HG03460 (cell line): ENCODE data around the gene KRTAP5-1.

Source experiments
- ATAC-seq: cut with Tn5 transposase; IDR thresholded peaks from one replicate; pipeline ENCODE4 v1.9.1; 2021; ENCODE audit not compliant: unreplicated experiment

Gene KRTAP5-1

DNA sequence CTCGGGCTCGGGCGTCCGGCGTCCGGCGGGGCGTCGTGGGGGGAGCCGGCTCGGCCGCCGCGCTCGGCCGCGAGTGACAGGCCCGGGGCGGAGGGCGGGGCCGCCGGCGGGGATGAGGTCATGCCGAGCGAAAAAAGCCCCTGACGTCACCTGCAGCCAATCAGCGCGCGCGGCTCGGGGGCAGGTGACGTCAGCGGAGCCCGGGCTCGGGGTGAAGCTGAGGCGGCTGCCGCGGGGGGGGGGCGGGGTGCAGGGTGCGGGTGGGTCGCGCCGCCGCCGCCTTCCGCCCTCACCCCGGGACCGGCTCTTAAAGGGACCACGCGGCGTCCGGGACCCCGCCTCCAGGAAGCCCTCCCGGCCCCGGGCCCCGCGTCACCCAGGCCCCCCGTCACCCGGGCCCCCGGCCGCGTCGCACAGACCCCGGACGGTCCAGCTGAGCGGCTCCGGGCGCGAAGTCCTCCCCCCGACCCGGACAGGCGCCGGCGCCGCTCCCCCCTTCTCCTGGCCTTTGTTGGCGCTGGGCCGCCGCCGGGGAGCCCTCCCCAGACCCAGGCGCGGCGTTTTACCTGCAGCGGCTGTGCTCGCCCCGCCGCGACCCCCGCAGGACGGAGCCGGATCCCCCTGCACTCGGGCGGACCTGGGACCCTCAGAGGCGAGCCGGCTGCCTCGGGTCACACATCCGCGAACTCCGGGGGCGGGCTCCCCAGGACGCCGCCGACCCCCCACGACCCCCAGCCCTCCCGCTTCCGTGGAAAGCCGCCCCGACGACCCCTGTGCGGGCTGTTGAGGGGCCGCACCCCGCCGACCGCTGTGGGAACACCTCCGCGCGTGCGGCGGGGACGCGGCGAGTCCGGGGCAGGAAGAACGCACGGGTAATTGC, 12.6 kb downstream of the KRTAP5-1 start, which contains the start of gene DUSP8:
TSS of gene DUSP8 (minus strand) at position 75 of the 880 bp plus-strand sequence. CDS start 6,445 bp downstream, outside the sequence.
- peak; percentile 49 for ATAC-seq

DNA sequence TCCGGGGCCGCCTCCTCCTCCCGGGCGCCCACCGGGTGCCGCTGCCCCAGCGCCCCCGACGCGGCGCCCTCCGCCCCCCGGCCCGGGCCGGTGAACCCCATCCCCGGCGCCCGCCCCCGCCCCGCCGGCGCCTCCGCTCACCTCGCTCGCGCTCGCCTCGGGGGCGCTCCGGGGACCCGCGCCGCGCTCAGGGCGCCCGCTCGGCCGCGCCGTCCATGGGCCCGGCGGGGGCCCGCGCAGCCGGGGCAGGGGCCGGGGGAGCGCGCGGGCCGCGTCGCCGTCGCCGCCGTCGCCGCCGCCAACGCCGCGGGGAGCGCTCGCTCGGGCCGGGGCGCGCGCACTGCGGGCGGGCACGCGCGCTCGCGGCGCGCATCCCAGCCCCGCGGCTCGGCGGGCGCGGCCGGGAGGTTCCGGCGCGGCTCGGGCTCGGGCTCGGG, 13.3 kb downstream of the KRTAP5-1 start:
- no peak for ATAC-seq

DNA sequence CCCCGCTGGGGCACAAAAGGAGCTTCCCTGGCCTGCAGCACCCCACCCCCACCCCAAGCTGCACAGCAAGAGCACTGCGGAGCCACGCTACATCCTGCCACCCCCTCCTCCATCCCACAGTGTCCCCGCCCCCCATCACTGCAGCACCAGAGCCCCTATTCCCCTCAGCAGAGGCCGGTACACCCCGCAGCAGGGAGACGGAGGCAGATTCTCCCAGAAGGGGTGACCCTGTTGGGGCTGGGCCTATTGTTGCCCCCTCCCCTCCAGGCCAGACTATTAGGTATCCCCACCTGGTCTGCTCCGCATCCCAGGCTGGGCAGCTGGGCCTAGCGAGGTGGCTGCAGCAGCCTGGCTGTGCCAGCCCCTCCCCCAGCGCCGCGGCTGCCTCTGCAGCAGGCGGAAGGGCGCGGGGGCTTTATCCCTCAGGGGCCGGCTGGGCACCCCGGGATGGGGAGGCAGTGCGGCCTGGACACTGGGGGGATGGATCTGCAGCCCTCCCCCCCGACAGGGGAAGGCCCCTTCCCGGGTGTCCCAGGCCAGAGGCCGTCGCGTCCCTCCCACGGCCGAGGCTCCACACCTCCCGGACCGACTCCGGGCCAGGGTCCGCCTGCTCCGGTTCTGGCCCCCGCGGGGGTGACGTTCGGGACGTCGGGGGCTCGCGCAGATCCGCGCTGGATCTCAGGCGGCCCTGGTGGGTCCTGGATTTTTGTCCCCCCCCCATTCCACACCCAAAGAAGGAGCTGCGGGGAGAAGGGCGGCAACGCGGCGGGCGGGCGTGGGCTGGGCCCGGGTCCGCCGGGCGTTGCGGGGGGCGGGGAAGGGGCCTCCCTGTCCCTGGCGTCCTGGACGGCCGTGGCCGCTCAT, 14.0 kb downstream of the KRTAP5-1 start:
- ATAC-seq = no peak

DNA sequence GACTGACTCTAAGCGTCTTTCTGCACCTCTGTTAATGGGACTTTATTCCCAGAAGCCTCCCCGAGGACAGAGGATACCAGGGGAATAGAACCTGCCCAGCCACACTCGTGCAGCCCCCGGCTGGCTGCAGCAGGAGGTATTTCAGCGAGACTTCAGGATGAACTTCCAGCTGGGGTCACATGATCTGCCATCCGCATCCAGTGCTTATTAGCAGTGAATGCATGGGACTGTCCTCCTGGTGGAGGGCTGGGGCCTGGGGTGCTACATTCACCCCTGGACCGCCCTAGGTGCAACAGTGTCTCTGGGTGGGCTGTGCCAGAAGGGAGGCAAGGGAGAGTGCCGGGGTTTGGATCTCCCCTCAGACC, 14.6 kb downstream of the KRTAP5-1 start:
- ATAC-seq = no peak

DNA sequence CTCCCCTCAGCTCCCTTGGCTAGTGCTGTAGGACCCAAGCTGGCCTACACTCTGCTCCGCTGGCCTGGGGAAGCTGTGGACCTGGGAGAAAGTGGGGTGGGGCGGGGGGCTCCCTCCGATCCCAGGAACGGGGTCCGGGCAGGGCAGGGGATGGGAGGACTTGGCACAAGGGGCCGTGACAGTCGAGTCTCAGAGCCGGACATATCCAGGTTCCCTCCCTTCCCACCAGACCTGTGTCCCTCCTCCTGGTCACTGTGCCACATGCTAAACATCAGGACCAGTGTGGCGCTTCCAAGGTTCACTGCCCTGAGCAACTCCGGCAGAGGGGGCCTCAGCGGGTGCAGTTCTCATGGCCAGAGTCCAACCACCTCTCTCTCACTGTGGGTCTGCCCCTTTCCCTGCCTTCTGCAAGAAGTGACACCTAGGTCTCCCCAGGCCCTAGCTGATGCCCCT, 15.1 kb downstream of the KRTAP5-1 start:
- ATAC-seq = no peak

DNA sequence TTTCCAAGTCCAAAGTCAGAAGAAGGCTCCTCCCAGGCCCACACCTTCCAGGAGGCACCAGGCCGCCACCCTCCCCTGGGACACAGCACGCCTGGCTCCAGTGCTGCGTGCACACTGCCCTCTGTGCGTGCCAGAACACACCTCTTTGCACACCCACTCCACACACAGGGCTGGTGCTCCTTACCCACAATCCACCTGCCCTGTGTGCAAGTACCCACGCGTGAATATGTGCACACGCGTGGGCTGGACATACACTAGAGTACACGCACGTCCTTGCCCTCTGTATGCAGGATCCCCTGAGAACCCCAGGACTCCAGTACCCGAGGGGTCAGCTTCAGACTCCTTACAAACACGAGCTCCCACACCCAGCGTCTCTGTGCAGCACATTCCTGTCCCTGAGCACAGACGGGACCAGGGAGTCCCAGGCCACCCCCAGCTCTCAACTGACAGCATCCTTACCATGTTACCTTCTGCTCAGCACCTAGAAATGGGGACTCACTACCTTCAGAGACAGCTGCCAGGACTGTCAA, 15.8 kb downstream of the KRTAP5-1 start:
- ATAC-seq = no peak

DNA sequence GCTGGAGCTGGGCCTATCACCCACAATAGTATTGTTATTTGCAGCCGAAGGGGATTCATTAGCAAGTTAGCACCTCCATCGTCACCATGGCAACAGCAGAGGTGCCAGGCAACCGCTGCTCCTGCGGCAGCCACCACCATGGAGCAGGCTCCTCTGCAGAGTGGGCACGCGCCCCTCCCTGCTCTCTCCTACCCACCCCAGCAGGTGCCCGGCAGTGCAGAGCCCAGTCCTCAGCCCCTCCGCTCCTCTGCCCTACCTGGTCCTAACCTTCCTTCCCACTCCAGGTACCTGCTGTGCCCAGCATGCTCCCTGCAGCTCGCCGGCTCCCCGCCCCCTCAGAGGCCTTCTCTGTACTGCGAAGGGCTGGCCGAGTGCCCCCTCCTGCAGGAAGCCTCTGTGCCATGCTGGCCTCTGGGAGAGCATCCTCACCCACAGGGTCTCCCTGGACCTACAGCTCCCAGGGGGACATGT, 16.6 kb downstream of the KRTAP5-1 start:
- ATAC-seq = no peak

DNA sequence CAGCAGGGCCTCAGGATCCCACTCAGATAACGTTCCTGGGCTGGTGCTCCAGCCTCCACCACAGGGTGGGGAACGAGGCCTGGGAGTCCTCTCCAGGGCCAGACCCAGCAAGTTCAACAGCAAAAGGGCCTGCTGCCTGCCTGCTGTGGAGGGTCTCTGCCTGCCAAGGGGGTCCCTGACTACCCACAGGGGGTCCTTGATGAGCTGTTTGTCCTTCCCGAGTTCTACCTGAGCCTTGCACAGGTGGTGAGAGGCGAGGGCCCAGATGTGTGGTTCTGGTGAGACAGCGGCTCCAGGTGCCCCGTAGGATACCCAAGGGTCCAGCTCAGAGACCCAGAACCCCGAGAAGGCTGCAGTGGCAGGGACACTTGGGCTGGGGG, 17.4 kb downstream of the KRTAP5-1 start:
- no peak for ATAC-seq

DNA sequence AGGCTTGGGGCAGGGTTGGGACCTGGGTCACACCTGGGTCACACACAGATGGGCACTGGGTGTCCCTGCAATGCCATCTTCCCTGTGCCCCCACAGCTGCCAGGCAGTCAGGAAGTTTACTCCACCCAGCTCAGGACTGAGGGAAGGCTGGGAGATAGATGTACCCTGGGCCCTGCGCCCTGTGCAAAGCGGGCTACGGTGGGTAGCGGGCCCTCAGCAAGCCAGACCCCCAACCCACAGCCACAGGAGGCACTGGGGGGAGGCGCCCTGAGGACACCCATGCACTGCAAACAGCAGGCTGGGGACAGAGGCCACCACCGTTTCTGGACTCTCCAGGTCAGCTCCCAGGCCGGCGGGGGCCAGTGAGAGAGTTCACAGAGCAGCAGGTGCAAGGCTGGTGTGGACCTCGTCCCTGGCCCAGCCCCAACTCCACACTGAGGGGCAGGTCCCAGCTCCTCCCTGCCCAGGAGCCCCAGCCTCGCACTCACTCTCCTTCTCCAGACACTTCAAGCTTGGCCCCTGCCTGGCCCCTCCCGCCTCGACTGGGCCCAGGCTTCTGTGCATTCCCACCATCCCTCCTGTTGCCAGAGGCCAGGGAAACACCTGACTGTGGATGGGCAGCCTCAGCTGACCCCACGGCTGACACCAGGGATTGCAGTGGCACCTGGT, 17.9 kb downstream of the KRTAP5-1 start:
- ATAC-seq = no peak

DNA sequence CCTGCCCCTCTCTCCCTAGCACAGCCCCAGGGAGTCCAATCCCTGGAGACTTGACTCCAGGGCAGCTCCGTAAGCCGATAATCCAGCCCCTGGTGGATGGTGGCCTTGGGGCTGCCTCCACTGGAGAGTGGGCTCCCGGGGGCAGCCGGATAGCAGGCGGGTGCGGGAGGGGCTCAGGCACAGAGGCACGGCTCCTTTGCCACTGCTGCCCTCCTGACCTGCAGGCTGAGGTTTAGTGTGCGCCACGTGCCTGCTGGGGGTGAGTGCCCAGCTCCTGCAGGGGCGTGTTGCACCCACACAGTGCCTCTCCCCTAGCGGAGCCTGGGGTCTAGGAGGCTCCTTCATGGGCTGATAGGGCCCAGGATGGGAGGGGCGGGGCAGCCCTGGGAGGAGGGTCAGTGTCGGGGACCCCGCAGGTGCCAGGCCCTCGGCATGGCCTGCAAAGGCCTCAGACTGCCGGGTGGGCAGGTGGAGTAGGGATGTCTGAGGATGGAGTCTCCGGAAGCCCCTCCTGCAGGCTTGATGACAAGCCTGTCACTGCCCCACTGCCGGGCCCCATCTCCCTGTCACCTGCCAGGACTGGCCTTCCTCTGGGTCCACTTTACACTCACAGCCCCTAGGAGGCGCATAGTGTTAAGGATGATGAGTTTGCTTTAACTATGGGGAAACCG, 18.6 kb downstream of the KRTAP5-1 start:
- ATAC-seq = no peak

DNA sequence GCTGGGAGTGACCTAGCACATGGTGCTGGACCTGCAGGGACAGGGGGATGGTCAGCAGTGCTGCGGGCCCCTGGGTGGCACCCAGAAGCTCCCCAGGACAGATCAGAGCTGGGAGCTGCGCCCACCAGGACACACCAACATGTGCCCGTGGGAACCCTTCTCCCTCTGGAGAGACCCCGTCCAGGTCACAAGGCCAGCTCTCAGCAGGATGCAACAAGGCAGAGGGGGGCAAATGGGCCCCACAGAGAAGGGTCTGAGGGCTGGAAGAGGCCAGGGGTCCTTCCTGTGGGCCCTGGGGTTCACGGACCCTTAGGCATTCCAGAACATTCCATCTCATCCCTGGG, 19.2 kb downstream of the KRTAP5-1 start:
- ATAC-seq = no peak

DNA sequence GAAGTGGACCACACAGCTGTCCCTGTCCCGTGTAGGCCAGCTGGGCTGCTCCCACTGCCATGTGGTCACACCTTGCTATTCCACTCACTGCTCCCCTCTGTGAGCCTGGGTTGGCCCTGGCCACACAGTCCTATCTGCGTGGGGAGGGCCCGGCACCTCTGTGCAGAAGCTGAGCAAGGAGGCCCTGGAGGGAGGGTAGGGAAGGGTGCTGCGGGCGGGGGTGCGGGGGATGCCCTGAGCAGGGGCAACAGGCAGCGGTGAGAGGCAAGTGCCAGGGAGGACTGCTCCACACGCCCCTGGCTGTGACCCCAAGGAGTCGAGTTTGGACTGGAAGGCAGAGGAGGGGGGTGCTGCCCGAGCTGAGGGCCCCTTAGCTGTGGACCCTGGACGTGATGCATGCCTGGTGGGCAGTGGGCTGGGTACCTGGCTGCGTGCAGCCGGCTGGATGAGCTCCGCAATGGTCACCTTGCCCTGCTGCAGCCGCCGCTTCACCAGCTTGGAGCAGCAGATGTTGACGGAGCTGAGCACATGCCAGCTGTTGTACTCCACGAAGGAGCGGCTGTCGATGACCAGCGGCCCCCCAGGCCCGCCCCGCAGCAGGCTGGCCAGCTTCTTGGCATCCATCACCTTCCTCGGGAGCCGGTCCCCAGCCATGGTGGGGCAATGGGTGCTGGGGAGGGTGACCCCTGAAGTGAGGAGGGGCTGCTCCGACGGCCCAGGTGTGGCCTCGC, 19.7 kb downstream of the KRTAP5-1 start:
- ATAC-seq = no peak

DNA sequence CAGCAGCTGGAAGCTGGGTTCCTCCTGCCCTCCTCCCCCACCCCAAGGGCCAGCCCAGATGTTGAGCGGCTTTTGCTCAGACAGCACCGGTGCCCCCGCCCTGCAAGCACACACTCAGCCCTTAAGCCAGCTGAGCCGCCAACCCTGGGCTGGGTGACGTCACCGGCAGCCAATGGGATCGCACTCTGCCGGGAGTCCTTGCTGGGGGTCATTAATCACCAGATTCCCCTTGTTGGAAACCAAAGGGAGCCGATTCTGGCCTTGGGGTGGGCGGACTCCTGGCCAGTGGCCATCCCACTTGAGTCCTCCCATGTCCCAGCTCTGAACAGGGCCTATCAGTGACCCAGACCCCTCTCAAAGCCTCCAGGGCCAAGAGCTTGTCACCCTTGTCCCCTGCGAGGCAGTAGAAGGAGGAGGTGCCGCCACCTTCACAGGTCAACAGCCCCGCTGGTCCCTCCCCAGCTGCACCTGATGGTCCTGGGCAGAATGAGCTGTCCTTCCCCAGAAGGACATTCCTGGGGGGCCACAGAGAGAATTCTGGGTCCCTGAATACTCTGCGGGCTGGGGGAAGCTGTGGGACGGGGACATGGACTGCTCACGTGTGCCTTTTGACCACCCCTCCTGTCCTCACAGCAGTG, 20.4 kb downstream of the KRTAP5-1 start:
- no peak for ATAC-seq

DNA sequence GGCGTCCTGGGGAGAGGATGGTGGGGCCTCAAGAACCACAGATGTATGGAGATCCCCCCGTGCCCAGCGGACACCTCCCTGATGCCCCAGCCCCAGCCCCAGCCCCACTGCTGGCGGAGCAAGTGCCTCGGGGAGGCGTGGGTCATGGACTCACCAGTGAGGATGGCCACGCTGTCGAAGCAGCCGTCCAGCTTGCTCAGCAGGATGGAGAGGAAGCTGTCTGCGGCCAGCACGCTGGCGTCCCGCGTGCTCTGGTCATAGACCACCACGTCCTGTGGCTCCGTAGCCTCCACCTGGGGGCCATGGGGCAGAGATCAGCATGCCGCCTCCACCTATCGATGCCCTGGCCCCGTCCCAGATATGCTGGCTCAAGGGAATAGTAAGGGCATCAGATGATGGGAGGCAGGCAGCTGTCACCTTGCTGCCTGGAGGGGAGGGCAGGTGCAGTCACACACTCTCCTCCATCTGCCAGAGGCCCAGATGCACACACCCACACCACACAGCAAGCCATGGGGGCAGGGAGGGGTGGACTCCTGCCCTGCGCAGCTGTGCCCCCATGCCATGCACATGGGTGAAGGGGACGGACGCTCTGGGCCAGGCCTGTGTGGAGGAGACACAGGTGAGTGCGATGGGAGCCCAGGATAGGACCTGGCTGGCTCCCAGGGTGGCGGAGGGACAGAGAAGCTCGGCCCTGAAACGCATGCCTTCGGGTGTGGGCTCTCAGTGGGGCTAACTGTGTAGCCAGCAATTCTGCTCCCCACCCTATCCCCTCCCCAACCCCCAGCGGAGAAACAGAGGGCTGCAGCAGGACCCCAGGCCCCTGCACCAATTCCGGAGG, 21.2 kb downstream of the KRTAP5-1 start:
- ATAC-seq = no peak

DNA sequence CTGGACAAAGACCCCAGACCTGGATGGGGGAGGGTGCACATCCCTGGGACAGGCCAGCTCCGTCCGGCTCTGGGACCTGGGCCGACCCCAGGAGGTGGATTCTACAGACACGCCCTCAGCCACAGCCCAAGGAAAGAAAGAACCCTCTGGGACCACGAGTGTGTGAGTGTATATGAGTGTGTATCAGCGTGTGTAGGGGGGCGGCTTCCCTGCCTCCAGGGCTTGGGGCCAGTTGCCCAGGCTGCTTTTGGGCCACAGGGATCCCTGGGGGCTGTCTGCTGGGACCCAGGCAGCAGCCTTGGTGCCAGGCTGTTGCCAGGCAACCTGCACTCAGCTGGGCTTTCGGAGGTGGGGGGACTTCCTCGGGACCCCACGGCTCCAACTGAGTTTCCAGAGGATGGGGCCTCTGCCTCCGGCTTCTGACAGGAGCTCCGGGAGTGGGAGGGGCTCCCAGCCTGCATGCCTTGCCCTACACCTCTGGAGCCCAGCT, 21.9 kb downstream of the KRTAP5-1 start:
- no peak for ATAC-seq

DNA sequence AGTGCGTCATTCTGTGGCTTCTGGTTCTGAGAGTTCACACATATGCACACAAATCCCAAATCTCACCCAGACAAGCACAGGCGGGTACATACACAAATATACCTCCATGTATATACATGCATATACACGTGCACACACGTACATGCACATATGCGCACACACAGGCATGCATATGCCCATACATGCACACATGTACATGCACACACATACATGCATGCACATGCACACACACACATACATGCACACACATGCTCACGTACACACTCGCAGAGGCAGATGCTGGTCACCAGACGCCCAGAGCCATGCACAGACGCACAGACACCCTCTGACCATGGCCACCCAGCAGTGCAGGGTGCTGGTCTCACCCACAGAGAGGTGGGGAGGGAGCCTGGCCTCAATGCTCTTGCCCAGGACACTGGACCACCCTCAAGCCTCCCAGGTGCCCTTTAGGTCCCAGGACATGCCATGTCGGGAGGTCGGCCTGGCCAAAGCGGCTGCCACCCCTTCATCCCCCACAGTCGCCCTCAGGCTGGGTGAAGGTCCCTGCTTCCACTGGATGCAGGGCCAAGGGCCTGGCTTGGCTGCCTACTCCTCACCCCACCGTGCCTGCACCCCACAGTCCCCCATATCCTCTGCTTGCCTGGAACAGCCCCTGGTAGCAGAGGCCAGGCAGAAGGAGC, 22.5 kb downstream of the KRTAP5-1 start:
- no peak for ATAC-seq

DNA sequence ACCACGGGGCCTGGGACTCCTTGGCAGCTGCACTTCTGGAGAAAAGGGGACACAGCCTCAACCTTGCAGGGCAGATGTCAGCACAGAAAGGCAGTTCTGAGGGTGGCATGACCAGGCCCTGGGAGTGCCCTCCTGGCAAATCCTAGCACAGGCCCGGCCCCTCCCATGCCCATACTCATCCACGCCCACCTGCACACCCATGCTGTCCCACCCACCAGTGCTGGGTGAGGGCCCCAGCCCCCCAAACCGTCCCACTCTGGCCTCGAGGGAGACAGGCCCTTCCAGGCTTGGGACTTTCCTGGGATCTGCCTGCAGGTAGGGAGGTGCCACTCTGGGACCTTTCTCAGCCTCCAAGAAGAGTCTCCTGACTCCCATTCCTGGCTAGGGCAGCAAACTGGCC, 23.1 kb downstream of the KRTAP5-1 start:
- no peak for ATAC-seq

DNA sequence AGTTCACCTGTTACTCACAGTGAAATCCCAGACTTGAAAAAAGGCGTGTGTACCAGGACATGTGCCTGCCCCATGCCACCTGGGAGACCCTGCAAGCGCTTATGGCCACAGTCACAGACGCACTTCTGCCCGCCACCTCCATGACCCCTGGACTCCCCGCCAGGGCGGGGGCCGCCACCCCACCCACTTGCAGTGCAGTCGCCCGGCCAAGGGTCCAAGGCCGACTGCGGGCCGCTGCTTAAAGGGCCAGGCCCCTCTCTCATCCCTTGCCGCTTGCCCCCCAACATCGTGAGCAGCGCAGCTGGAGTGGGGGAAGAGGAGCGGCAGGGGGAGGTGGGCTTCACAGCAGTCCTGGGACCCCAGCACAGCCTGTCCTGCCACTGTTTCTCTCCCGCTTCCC, 23.8 kb downstream of the KRTAP5-1 start:
- no peak for ATAC-seq
